Stromal cell of bone marrow (primary cell): Measurements from ENCODE around the gene CDK5.

ENCODE experiments used
- DNase-seq: peaks from one replicate; pipeline ENCODE4 v3.0.0-alpha.2; 2012; ENCODE audit warnings: low read depth

The CDK5 gene

GRCh38 chr7:151071032-151071866 is 13.6 kb upstream of the CDK5 start:
- DNase-seq = no peak

GRCh38 chr7:151070574-151070960 is 12.9 kb upstream of the CDK5 start:
- DNase-seq = no peak

- DNase-seq = no peak
These were observed 12.3 kb upstream of the CDK5 start for GRCh38 chr7:151069841-151070573.

GRCh38 chr7:151068069-151068773 is 10.5 kb upstream of the CDK5 start:
- no peak for DNase-seq

GRCh38 chr7:151066273-151066974 is 8.7 kb upstream of the CDK5 start:
- DNase-seq = no peak

GRCh38 chr7:151065516-151065915 is 7.8 kb upstream of the CDK5 start:
- no peak for DNase-seq

GRCh38 chr7:151064993-151065392 is 7.3 kb upstream of the CDK5 start:
- no peak for DNase-seq

GRCh38 chr7:151064454-151064853 is 6.8 kb upstream of the CDK5 start:
- DNase-seq = no peak

- DNase-seq = no peak
These were observed 5.5 kb upstream of the CDK5 start for GRCh38 chr7:151063212-151063561.

- no peak for DNase-seq
These were observed 4.9 kb upstream of the CDK5 start for GRCh38 chr7:151062399-151063211.

GRCh38 chr7:151062111-151062398 is 4.4 kb upstream of the CDK5 start:
- no peak for DNase-seq

- DNase-seq = no peak
These were observed 3.8 kb upstream of the CDK5 start for GRCh38 chr7:151061213-151062110.

GRCh38 chr7:151060416-151061212 is 2.9 kb upstream of the CDK5 start:
- no peak for DNase-seq

- DNase-seq = no peak
These were observed 2.4 kb upstream of the CDK5 start for GRCh38 chr7:151060113-151060415.

GRCh38 chr7:151059367-151060112 is 1.8 kb upstream of the CDK5 start, which contains the start of gene SLC4A2:
Gene SLC4A2 (plus strand): TSS chr7:151059589. CDS start chr7:151061988, 2,399 bp downstream.
- DNase-seq = peak; percentile 57

- no peak for DNase-seq
These were observed 1.2 kb upstream of the CDK5 start for GRCh38 chr7:151058781-151059366.

GRCh38 chr7:151057989-151058780 is 488 bp upstream of the CDK5 start:
- peak; percentile 100 for DNase-seq
